ENCODE measurements around the gene PPP1R16B. TPM values are rescaled to one million over a fixed set of nuclear protein-coding genes. Genes with fewer than 3 reads are reported as not detected.

Gene PPP1R16B
- total RNA-seq, 6 donors from 2014 or later: 7.4 to 16.8 (median 8.8) TPM

- no peaks in the 10 kb centered on the region for H3K4me1 ChIP-seq
- no peaks in the 10 kb centered on the region for H3K27me3 ChIP-seq
- WGBS, 2 donors: 91 to 95% methylated on average over 5 of the region's 5 CpGs
Measured at GRCh38 chr20:38940644-38941043, 135.1 kb downstream of the PPP1R16B start.

GRCh38 chr20:38941726-38942389, 136.4 kb downstream of the PPP1R16B start:
- no peak for TF ChIP-seq POLR2AphosphoS5 (IDR thresholded peaks at IDR 0.05)
- no peak for TF ChIP-seq EP300 (IDR thresholded peaks at IDR 0.05)
- no peak for TF ChIP-seq POLR2A (IDR thresholded peaks at IDR 0.05)
- no peak for TF ChIP-seq CTCF (IDR thresholded peaks at IDR 0.05)
- Histone ChIP-seq H3K9me3 (no peaks in the 10 kb centered on the region), H3K4me3 (no peak overlapping the region), H3K36me3 (no peaks in the 10 kb centered on the region), H3K4me1 (no peaks in the 10 kb centered on the region), H3K27ac (no peak overlapping the region), H3K27me3 (no peaks in the 10 kb centered on the region)
- ATAC-seq (ENCODE audit: low FRiP score in 2 of 2) (no peak), DNase-seq (no peak)
- WGBS, 2 donors: 91 to 95% methylated on average over 5 of the region's 5 CpGs

More at GRCh38 chr20:38940644-38941043, 135.1 kb downstream of the PPP1R16B start:
- no peak overlapping the region for H3K27ac ChIP-seq
- no peak for DNase-seq
- H3K4me3 ChIP-seq: no peak overlapping the region
- ATAC-seq (ENCODE audit: low FRiP score in 2 of 2): no peak
- no peaks in the 10 kb centered on the region for H3K9me3 ChIP-seq
- no peaks in the 10 kb centered on the region for H3K36me3 ChIP-seq
- no peak for TF ChIP-seq CTCF (IDR thresholded peaks at IDR 0.05)
- no peak for TF ChIP-seq EP300 (IDR thresholded peaks at IDR 0.05)
- TF ChIP-seq POLR2AphosphoS5 (IDR thresholded peaks at IDR 0.05): no peak
- TF ChIP-seq POLR2A (IDR thresholded peaks at IDR 0.05): no peak

- H3K4me3 ChIP-seq: no peak overlapping the region
- no peaks in the 10 kb centered on the region for H3K36me3 ChIP-seq
- H3K4me1 ChIP-seq: no peaks in the 10 kb centered on the region
- TF ChIP-seq POLR2AphosphoS5 (IDR thresholded peaks at IDR 0.05) (no peak), POLR2A (IDR thresholded peaks at IDR 0.05) (no peak), EP300 (IDR thresholded peaks at IDR 0.05) (no peak), CTCF (IDR thresholded peaks at IDR 0.05) (no peak)
- WGBS, 2 donors: 80 to 95% methylated on average over 3 of the region's 3 CpGs
- no peaks in the 10 kb centered on the region for H3K9me3 ChIP-seq
- no peak for ATAC-seq (ENCODE audit: low FRiP score in 2 of 2)
- H3K27me3 ChIP-seq: no peaks in the 10 kb centered on the region
- no peak for DNase-seq
- no peak overlapping the region for H3K27ac ChIP-seq
Measured at GRCh38 chr20:38945012-38945411, 139.5 kb downstream of the PPP1R16B start.

GRCh38 chr20:38946836-38947235, 141.3 kb downstream of the PPP1R16B start:
- ATAC-seq (ENCODE audit: low FRiP score in 2 of 2): no peak
- H3K36me3 ChIP-seq: no peaks in the 10 kb centered on the region
- H3K4me3 ChIP-seq: no peak overlapping the region
- H3K27me3 ChIP-seq: no peaks in the 10 kb centered on the region
- no peaks in the 10 kb centered on the region for H3K9me3 ChIP-seq
- no peak for DNase-seq
- H3K4me1 ChIP-seq: no peaks in the 10 kb centered on the region
- WGBS, 2 donors: 88 to 94% methylated on average over 3 of the region's 3 CpGs
- no peak for TF ChIP-seq POLR2AphosphoS5 (IDR thresholded peaks at IDR 0.05)
- TF ChIP-seq POLR2A (IDR thresholded peaks at IDR 0.05): no peak
- TF ChIP-seq CTCF (IDR thresholded peaks at IDR 0.05): no peak
- TF ChIP-seq EP300 (IDR thresholded peaks at IDR 0.05): no peak
- no peak overlapping the region for H3K27ac ChIP-seq

GRCh38 chr20:38947931-38948362, 142.4 kb downstream of the PPP1R16B start:
- H3K36me3 ChIP-seq: no peaks in the 10 kb centered on the region
- H3K4me1 ChIP-seq: no peaks in the 10 kb centered on the region
- no peaks in the 10 kb centered on the region for H3K27me3 ChIP-seq
- H3K4me3 ChIP-seq: no peak overlapping the region
- ATAC-seq (ENCODE audit: low FRiP score in 2 of 2) (no peak), DNase-seq (no peak)
- H3K27ac ChIP-seq: no peak overlapping the region
- WGBS, 2 donors: 76 to 78% methylated on average over 7 of the region's 7 CpGs
- H3K9me3 ChIP-seq: no peaks in the 10 kb centered on the region
- TF ChIP-seq POLR2A (IDR thresholded peaks at IDR 0.05) (no peak), POLR2AphosphoS5 (IDR thresholded peaks at IDR 0.05) (no peak), CTCF (IDR thresholded peaks at IDR 0.05) (no peak), EP300 (IDR thresholded peaks at IDR 0.05) (no peak)

Data from upper lobe of left lung (tissue), 6 donors.